Smooth muscle cell of the coronary artery (primary cell): ENCODE results near the gene VSTM1. TPM values are rescaled to one million over a fixed set of nuclear protein-coding genes. Genes with fewer than 3 reads are reported as not detected.

ENCODE experiments used
- total RNA-seq: library from RNA; depleted of rRNA; stranded (reverse); fragments of >200 nt; gene quantifications from 2 replicates; pipeline ENCODE4 v1.2.3, GENCODE V29; 2014; ENCODE audit warnings: low replicate concordance

VSTM1 gene
- not detected in 2 replicates for total RNA-seq

GRCh38 chr19:54063350-54064116 lies at the start of gene VSTM1:
Gene VSTM1, minus strand, starts transcription at chr19:54063897. Its CDS starts 120 bp downstream, at chr19:54063777.

GRCh38 chr19:54102421-54103169 lies 38.9 kb upstream of the VSTM1 start, which contains the start of gene NDUFA3:
Gene NDUFA3, plus strand, starts transcription at chr19:54102855. Its CDS starts 24 bp downstream, at chr19:54102879.

GRCh38 chr19:54100561-54100960 lies 36.9 kb upstream of the VSTM1 start, which contains the start of gene OSCAR:
Gene OSCAR, minus strand, starts transcription at chr19:54100803. Its CDS starts 11 bp downstream, at chr19:54100792.

GRCh38 chr19:54081032-54081431 lies 17.3 kb upstream of the VSTM1 start, which contains the start of gene TARM1:
Gene TARM1, minus strand, starts transcription at chr19:54081365. Its CDS starts 25 bp downstream, at chr19:54081340.

GRCh38 chr19:53991224-53992113 lies 72.2 kb downstream of the VSTM1 start, which contains the start of gene CACNG6:
Gene CACNG6, plus strand, starts transcription at chr19:53991637. Its CDS starts 1,241 bp downstream, at chr19:53992878.

Other genes starting within 250 kb of the VSTM1 start
- gene NLRP12, start 239.6 kb downstream of the VSTM1 start, total RNA-seq = 0.08 TPM in 1 of 2 replicates, not detected in the other
- gene MYADM, start 196.0 kb downstream of the VSTM1 start, total RNA-seq = 1.2 and 10.9 TPM in 2 replicates
- 0.23 TPM in 1 of 2 replicates, not detected in the other for gene PRKCG, start 181.7 kb downstream of the VSTM1 start, total RNA-seq
- gene CACNG7, start 154.6 kb downstream of the VSTM1 start, total RNA-seq = 0.47 and 2.0 TPM in 2 replicates
- gene CACNG8, start 101.0 kb downstream of the VSTM1 start, total RNA-seq = 0.23 and 3.0 TPM in 2 replicates
- 0.12 and 6.3 TPM in 2 replicates for gene CACNG6, start 72.3 kb downstream of the VSTM1 start, total RNA-seq
- gene TARM1, start 17.5 kb upstream of the VSTM1 start, total RNA-seq = not detected in 2 replicates
- 0.12 and 1.2 TPM in 2 replicates for gene OSCAR, start 36.9 kb upstream of the VSTM1 start, total RNA-seq
- gene NDUFA3, start 39.0 kb upstream of the VSTM1 start, total RNA-seq = 19.7 and 24.4 TPM in 2 replicates
- 14.4 and 28.5 TPM in 2 replicates for gene TFPT, start 51.8 kb upstream of the VSTM1 start, total RNA-seq
- 62.4 and 62.5 TPM in 2 replicates for gene PRPF31, start 51.9 kb upstream of the VSTM1 start, total RNA-seq
- 9.1 and 10.5 TPM in 2 replicates for gene CNOT3, start 73.9 kb upstream of the VSTM1 start, total RNA-seq
- gene LENG1, start 95.8 kb upstream of the VSTM1 start, total RNA-seq = 2.3 and 6.5 TPM in 2 replicates
- gene TMC4, start 109.3 kb upstream of the VSTM1 start, total RNA-seq = 0.15 TPM in 1 of 2 replicates, not detected in the other
- gene MBOAT7, start 125.7 kb upstream of the VSTM1 start, total RNA-seq = 7.8 and 27.6 TPM in 2 replicates
- gene TSEN34, start 127.4 kb upstream of the VSTM1 start, total RNA-seq = 14.4 and 56.0 TPM in 2 replicates
- gene RPS9, start 137.0 kb upstream of the VSTM1 start, total RNA-seq = 975 and 2,995 TPM in 2 replicates
- not detected in 2 replicates for gene LILRB3, start 159.1 kb upstream of the VSTM1 start, total RNA-seq
- not detected in 2 replicates for gene LILRA6, start 178.9 kb upstream of the VSTM1 start, total RNA-seq
- gene LILRB5, start 193.4 kb upstream of the VSTM1 start, total RNA-seq = not detected in 2 replicates
- gene LILRB2, start 217.2 kb upstream of the VSTM1 start, total RNA-seq = not detected in 2 replicates
- not detected in 2 replicates for gene LILRA5, start 249.3 kb upstream of the VSTM1 start, total RNA-seq